Omental fat pad (tissue), 4 donors: ENCODE results near the gene NOD1. TPM values are rescaled to one million over a fixed set of nuclear protein-coding genes. Genes with fewer than 3 reads are reported as not detected.

Experiments
- ATAC-seq: fragments of 150-250 bp; one replicate; pipeline ENCODE4 v1.9.1; 2016; ENCODE audit warnings: mild to moderate bottlenecking, moderate library complexity; ENCODE audit not compliant: low FRiP score
- DNase-seq: peaks from one replicate; pipeline ENCODE4 v3.0.0-alpha.2; 2019; ENCODE audit warnings: low spot score
- total RNA-seq, 4 donors: library from RNA; depleted of rRNA; stranded (reverse); fragments of >200 nt; gene quantifications; one replicate each; pipeline ENCODE4 v1.1.0, GENCODE V29; 2016
- TF ChIP-seq, protein P1 (sequence below), 3 donors: fragments of 450-650 bp; IDR thresholded peaks; one replicate each; pipeline ENCODE4 v1.5.1; 2016 to 2017; ENCODE audit warnings: antibody characterized with exemption in 3 of 3, mild to moderate bottlenecking in 3 of 3, moderate library complexity in 2 of 3

NOD1 gene
- total RNA-seq, 4 donors from 2014 or later = 18.8 to 48.7 (median 33.3) TPM

- no peak for ATAC-seq
- TF ChIP-seq, protein P1, sequence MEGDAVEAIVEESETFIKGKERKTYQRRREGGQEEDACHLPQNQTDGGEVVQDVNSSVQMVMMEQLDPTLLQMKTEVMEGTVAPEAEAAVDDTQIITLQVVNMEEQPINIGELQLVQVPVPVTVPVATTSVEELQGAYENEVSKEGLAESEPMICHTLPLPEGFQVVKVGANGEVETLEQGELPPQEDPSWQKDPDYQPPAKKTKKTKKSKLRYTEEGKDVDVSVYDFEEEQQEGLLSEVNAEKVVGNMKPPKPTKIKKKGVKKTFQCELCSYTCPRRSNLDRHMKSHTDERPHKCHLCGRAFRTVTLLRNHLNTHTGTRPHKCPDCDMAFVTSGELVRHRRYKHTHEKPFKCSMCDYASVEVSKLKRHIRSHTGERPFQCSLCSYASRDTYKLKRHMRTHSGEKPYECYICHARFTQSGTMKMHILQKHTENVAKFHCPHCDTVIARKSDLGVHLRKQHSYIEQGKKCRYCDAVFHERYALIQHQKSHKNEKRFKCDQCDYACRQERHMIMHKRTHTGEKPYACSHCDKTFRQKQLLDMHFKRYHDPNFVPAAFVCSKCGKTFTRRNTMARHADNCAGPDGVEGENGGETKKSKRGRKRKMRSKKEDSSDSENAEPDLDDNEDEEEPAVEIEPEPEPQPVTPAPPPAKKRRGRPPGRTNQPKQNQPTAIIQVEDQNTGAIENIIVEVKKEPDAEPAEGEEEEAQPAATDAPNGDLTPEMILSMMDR (IDR thresholded peaks at IDR 0.05) = no peak
- DNase-seq = no peak
These were observed 25.6 kb downstream of the NOD1 start for GRCh38 chr7:30453016-30453415.

GRCh38 chr7:30452280-30452930 lies 26.2 kb downstream of the NOD1 start:
- ATAC-seq (no peak), DNase-seq (no peak)
- TF ChIP-seq, protein P1 (IDR thresholded peaks at IDR 0.05) = no peak

- no peak for DNase-seq
- no peak for ATAC-seq
- TF ChIP-seq, protein P1 (IDR thresholded peaks at IDR 0.05) = no peak
These were observed 26.9 kb downstream of the NOD1 start for GRCh38 chr7:30451539-30452279.

GRCh38 chr7:30450983-30451497 lies 27.5 kb downstream of the NOD1 start:
- no peak for DNase-seq
- no peak for ATAC-seq
- TF ChIP-seq, protein P1 (IDR thresholded peaks at IDR 0.05) = no peak

- TF ChIP-seq, protein P1 (IDR thresholded peaks at IDR 0.05) = no peak
- ATAC-seq = no peak
- DNase-seq = no peak
These were observed 28.2 kb downstream of the NOD1 start for GRCh38 chr7:30450240-30450982.

GRCh38 chr7:30448461-30449189 lies 30.0 kb downstream of the NOD1 start:
- ATAC-seq = no peak
- DNase-seq = no peak
- TF ChIP-seq, protein P1 (IDR thresholded peaks at IDR 0.05) = no peak
